Measurements from ENCODE around the gene YTHDF1. TPM values are rescaled to one million over a fixed set of nuclear protein-coding genes. Genes with fewer than 3 reads are reported as not detected.

YTHDF1 gene
- total RNA-seq, 2 donors from 2014 or later = 23.7 to 40.3 TPM

DNA sequence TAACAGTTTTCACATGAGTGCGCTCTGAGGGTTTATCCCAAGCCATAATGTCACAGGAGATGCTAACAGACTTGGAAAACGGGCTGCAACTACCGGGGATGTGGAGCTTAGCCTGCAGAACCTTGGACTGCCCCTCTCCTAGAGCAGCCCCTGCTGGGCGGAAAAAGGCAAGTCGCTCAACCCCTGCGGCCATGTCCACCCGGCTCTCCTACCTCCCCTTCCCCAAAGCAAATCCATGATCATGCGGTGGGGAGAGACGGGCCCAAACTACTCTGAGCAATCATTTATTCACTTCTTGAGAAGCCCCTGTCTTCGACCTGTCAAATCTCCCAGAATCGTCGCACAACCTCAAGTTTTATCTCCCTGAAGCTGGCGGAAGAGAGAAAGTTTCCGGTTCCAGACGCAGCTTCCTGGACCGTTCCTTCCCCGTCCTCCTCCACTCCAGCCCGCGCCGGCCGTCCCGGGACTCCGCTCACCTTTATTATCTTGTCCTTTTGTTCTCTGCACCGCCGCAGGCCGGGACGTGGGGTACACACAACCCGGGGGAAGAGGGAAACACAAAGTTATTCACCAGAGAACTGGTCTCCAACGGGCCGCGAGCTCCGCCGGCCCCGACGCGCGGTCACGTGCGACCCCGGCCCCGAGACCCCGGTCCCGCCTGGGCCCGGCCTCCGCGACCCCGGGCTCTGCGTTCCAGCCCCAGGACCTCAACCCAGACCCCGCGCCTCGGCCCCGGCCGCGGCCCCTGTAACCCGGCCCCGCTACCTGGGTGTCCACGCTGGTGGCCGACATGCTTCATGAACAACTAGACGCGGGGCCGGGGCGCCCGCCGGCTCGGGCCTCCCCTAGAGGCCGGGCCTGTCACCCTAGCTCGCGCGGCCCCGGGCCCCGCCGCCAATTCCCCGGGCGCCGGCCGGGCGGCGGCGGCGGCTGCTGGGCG is 560 bp downstream of the YTHDF1 start:
- Mint-ChIP-seq H3K36me3 (ENCODE audit: low read depth) (peaks cover 51% of the 10 kb centered on the region), H3K4me1 (peaks cover 22% of the 10 kb centered on the region), H3K27me3 (no peaks in the 10 kb centered on the region), H3K4me3 (peak overlapping the region; percentile 95), H3K27ac (peak overlapping the region; percentile 94), H3K9me3 (no peaks in the 10 kb centered on the region)
- ATAC-seq (replicated peaks) = no peak

DNA sequence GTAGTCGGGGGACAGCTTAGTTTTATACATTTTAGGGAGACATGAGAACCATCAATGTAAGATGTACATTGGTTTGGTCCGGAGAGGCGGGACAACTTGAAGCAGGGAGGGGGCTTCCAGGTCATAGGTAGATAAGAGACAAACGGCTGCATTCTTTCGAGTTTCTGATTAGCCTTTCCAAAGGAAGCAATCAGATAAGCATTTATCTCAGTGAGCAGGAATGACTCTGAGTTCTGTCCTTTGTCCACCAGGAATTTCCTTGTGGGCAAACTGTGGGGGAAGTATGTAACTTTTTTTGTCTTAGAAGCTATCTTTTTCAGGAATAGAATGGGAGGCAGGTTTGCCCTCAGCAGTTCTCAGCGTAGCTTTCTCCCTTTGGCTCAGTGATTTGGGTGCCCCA is 1.4 kb downstream of the YTHDF1 start:
- H3K9me3 Mint-ChIP-seq = no peaks in the 10 kb centered on the region
- no peak for ATAC-seq (replicated peaks)
- H3K27me3 Mint-ChIP-seq = no peaks in the 10 kb centered on the region
- peak overlapping the region; percentile 94 for H3K27ac Mint-ChIP-seq
- peak overlapping the region; percentile 95 for H3K4me3 Mint-ChIP-seq
- peaks cover 59% of the 10 kb centered on the region for H3K36me3 Mint-ChIP-seq (ENCODE audit: low read depth)
- peaks cover 22% of the 10 kb centered on the region for H3K4me1 Mint-ChIP-seq

DNA sequence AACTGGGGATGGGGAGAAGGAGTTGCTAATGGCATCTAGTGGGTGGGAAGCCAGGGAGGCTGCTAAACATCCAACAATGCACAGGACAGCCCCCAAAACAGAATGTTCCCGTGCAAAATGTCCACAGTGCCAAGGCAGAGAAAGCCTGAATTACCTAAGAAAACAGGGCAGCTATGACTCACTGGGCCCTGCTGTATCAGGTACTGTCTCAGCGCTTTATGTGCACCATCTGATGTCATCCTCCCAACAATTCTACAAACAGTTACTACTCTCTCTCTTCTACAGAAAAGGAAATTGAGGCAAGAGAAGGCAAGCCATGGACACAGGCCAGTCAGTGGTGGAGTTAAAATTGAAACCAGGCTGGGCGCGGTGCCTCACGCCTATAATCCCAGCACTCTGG is 3.1 kb downstream of the YTHDF1 start:
- Mint-ChIP-seq H3K27ac (peak overlapping the region; percentile 58), H3K27me3 (no peaks in the 10 kb centered on the region), H3K36me3 (ENCODE audit: low read depth) (peaks cover 76% of the 10 kb centered on the region), H3K4me3 (peak overlapping the region; percentile 95), H3K4me1 (peaks cover 22% of the 10 kb centered on the region), H3K9me3 (no peaks in the 10 kb centered on the region)
- no peak for ATAC-seq (replicated peaks)

DNA sequence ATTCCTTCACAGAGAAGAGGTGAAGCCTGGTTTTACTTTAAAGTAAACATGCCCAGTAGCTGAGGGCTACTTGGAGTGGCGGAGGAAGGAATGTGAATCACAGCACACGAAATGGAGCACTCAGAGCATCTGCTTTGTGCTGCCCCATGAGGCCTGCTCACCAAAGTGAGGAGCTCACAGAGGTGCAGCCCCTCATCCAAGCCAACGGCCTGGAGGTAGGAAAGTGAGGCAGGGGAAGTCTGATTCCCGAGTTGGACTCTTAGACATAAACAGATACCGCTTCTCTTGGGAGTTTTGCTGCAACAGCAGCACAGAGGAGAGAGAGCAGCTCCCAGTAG is 3.6 kb downstream of the YTHDF1 start:
- ATAC-seq (replicated peaks) = no peak
- Mint-ChIP-seq H3K27me3 (no peaks in the 10 kb centered on the region), H3K4me1 (peaks cover 22% of the 10 kb centered on the region), H3K9me3 (no peaks in the 10 kb centered on the region), H3K4me3 (peak overlapping the region; percentile 95), H3K36me3 (ENCODE audit: low read depth) (peaks cover 81% of the 10 kb centered on the region), H3K27ac (peak overlapping the region; percentile 58)

DNA sequence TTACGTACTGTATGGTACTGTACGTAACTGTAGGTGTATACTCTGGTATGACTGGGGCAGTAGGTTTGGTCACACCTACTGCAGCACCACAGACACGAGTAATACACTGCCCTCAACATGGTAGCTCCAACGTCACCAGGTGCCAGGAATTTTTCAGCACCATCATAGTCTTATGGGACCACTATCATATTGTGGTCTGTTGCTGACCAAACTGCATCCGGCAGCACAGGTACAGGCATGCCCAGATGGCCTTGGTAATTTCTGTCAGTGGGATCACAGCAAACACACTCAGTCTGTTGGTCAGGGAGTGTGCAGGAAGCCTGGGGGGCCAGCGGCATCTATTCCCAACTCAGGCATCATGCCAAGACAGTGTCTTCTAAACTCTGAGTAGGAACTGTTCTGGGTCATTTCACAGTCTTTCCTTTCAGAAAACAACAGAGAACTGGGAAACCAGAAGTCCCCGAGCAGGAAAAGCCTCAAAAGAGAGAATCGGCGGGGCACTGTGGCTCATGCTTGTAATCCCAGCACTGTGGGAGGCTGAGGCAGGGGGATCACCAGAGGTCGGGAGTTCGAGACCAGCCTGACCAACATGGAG is 5.8 kb downstream of the YTHDF1 start:
- Mint-ChIP-seq H3K4me1 (peaks cover 30% of the 10 kb centered on the region), H3K27ac (peak overlapping the region; percentile 73), H3K9me3 (no peaks in the 10 kb centered on the region), H3K27me3 (no peaks in the 10 kb centered on the region), H3K4me3 (no peak overlapping the region), H3K36me3 (ENCODE audit: low read depth) (peaks cover 100% of the 10 kb centered on the region)
- ATAC-seq (replicated peaks) = no peak

GRCh38 chr20:63208346-63208909 is 7.5 kb downstream of the YTHDF1 start:
- Mint-ChIP-seq H3K4me1 (peaks cover 18% of the 10 kb centered on the region), H3K27me3 (no peaks in the 10 kb centered on the region), H3K4me3 (no peak overlapping the region), H3K36me3 (ENCODE audit: low read depth) (peaks cover 100% of the 10 kb centered on the region), H3K27ac (no peak overlapping the region), H3K9me3 (no peaks in the 10 kb centered on the region)
- ATAC-seq (replicated peaks) = no peak

GRCh38 chr20:63206878-63207277 is 9.1 kb downstream of the YTHDF1 start:
- H3K36me3 Mint-ChIP-seq (ENCODE audit: low read depth) = peaks cover 100% of the 10 kb centered on the region
- no peaks in the 10 kb centered on the region for H3K27me3 Mint-ChIP-seq
- H3K4me1 Mint-ChIP-seq = peaks cover 11% of the 10 kb centered on the region
- no peak for ATAC-seq (replicated peaks)
- H3K27ac Mint-ChIP-seq = no peak overlapping the region
- H3K9me3 Mint-ChIP-seq = no peaks in the 10 kb centered on the region
- H3K4me3 Mint-ChIP-seq = no peak overlapping the region

GRCh38 chr20:63205896-63206295 is 10.0 kb downstream of the YTHDF1 start:
- no peak for ATAC-seq (replicated peaks)
- H3K9me3 Mint-ChIP-seq = no peaks in the 10 kb centered on the region
- H3K36me3 Mint-ChIP-seq (ENCODE audit: low read depth) = peaks cover 100% of the 10 kb centered on the region
- no peak overlapping the region for H3K27ac Mint-ChIP-seq
- H3K4me3 Mint-ChIP-seq = no peak overlapping the region
- peaks cover 10% of the 10 kb centered on the region for H3K4me1 Mint-ChIP-seq
- H3K27me3 Mint-ChIP-seq = no peaks in the 10 kb centered on the region

- Mint-ChIP-seq H3K9me3 (no peaks in the 10 kb centered on the region), H3K27me3 (no peaks in the 10 kb centered on the region), H3K4me1 (peaks cover 7% of the 10 kb centered on the region), H3K36me3 (ENCODE audit: low read depth) (peaks cover 100% of the 10 kb centered on the region), H3K27ac (no peak overlapping the region), H3K4me3 (no peak overlapping the region)
- no peak for ATAC-seq (replicated peaks)
Measured at GRCh38 chr20:63204362-63204761, 11.6 kb downstream of the YTHDF1 start.

- H3K36me3 Mint-ChIP-seq (ENCODE audit: low read depth) = peaks cover 100% of the 10 kb centered on the region
- ATAC-seq (replicated peaks) = no peak
- no peaks in the 10 kb centered on the region for H3K27me3 Mint-ChIP-seq
- no peaks in the 10 kb centered on the region for H3K9me3 Mint-ChIP-seq
- H3K4me1 Mint-ChIP-seq = peaks cover 7% of the 10 kb centered on the region
- H3K4me3 Mint-ChIP-seq = no peak overlapping the region
- H3K27ac Mint-ChIP-seq = no peak overlapping the region
Measured at GRCh38 chr20:63202811-63203526, 13.0 kb downstream of the YTHDF1 start.

DNA sequence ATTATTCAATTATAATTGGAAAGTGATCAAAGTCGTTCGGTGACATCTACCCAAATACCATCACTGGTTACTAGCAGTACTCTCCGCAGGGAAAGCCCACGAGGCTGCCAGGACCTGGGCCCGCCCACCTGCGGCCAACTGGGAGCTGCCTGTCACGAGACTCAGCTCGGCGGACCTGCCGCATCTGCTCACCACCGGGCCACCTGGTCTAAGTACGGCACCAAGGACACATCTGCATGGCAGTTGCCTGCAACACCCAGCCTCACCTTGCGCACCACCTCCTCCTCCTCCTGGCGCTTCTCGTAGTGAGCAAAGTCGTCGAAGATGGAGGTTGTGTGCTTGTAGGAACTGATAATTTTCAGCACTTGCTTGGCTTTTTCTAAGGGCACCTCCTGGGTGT is 13.9 kb downstream of the YTHDF1 start:
- Mint-ChIP-seq H3K9me3 (no peaks in the 10 kb centered on the region), H3K27ac (no peak overlapping the region), H3K4me3 (no peak overlapping the region), H3K4me1 (peaks cover 7% of the 10 kb centered on the region), H3K27me3 (no peaks in the 10 kb centered on the region), H3K36me3 (ENCODE audit: low read depth) (peaks cover 100% of the 10 kb centered on the region)
- ATAC-seq (replicated peaks) = no peak

DNA sequence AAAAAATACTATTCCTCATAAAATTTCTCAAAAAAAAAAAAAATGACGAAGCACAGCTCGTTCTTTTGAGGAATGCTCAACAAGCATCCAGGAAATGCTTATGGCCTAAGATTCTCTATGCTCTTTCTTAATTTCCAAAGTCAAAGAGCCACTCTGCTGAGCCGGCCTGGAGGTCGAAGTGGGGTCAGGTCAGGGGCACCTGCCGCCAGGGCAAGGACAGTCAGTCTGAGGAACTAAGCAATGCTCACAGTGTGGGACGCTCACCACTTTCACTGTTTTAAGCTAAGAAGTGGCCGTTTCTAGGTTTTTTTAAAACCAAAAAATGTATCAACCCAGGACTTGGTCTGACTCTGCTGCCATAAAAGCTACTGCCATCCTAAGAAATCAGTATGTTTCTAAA is 17.3 kb downstream of the YTHDF1 start:
- Mint-ChIP-seq H3K4me1 (no peaks in the 10 kb centered on the region), H3K4me3 (no peak overlapping the region), H3K27me3 (no peaks in the 10 kb centered on the region), H3K9me3 (no peaks in the 10 kb centered on the region), H3K27ac (no peak overlapping the region), H3K36me3 (ENCODE audit: low read depth) (peaks cover 93% of the 10 kb centered on the region)
- no peak for ATAC-seq (replicated peaks)

DNA sequence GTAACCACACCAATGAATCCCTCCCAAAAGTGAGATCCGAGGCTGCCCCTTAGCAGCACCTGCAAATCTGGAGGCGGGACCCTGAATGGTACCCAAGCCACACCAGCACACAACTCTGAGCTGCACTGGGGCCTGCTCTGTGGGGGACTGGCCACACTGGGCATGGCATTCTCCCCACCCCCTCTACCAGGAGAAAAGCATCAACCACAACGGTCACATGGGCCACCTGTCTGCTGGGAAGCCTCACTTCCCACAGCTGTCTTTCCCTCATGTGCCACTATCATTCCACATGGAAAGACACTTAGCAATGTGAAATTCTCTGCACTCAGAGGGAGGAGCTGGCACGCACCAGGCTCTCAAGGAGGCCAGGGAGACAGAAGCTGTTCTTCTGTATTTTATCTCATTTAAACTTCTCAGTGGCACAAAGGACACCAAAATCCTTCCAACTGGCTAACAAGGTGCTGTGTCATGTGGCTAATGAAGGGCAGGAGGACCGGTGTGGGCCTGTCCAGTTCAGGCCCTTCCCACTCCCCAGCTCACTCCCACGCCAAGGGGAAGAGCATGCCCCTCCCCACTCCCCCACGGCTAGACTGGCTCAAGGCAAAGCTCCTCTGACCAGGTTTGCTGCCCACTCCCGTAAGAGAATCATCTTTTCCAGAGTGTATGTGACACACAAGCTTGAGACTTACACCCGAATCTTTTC is 19.0 kb downstream of the YTHDF1 start:
- no peak for ATAC-seq (replicated peaks)

GRCh38 chr20:63194797-63195173 is 21.1 kb downstream of the YTHDF1 start:
- H3K4me1 Mint-ChIP-seq = no peaks in the 10 kb centered on the region
- no peak for ATAC-seq (replicated peaks)
- peaks cover 54% of the 10 kb centered on the region for H3K36me3 Mint-ChIP-seq (ENCODE audit: low read depth)
- no peak overlapping the region for H3K4me3 Mint-ChIP-seq
- H3K27me3 Mint-ChIP-seq = no peaks in the 10 kb centered on the region
- H3K27ac Mint-ChIP-seq = no peak overlapping the region
- no peaks in the 10 kb centered on the region for H3K9me3 Mint-ChIP-seq

More for the DNA sequence above, 19.0 kb downstream of the YTHDF1 start:
- H3K27ac Mint-ChIP-seq = peak overlapping the region; percentile 68
- H3K4me1 Mint-ChIP-seq = no peaks in the 10 kb centered on the region
- H3K36me3 Mint-ChIP-seq (ENCODE audit: low read depth) = peaks cover 76% of the 10 kb centered on the region
- H3K27me3 Mint-ChIP-seq = no peaks in the 10 kb centered on the region
- no peaks in the 10 kb centered on the region for H3K9me3 Mint-ChIP-seq
- no peak overlapping the region for H3K4me3 Mint-ChIP-seq
